SH-SY5Y (cell line): ENCODE data around the gene ARHGEF25.

Experiments
- GATA2 ChIP-seq: IDR thresholded peaks from 2 replicates; pipeline ENCODE4 v1.6.1; 2011; ENCODE audit warnings: mild to moderate bottlenecking, low read depth, low read length
- GATA3 ChIP-seq: IDR thresholded peaks from 2 replicates; pipeline ENCODE4 v1.6.1; 2011; ENCODE audit warnings: low read depth, mild to moderate bottlenecking, low read length, moderate library complexity

- TF ChIP-seq GATA3 (no peak), GATA2 (no peak)
Observed at GRCh38 chr12:57604454-57604991, 6.7 kb upstream of the ARHGEF25 start, which contains the start of gene DTX3.
